CD4-positive, alpha-beta T cell treated with Interferon alpha-2 for 1 hour (primary cell): Measurements from ENCODE around the gene TGFB1I1.
"Not testable (repeated sequence)": the region's sequence is repeated elsewhere in the genome, so short reads cannot be mapped to it uniquely, and the experiment has no call there.

Experiments
- DNase-seq, 2 donors: peaks; one replicate each; pipeline ENCODE4 v3.0.0-alpha.2; 2020 to 2022

TGFB1I1 gene

DNA sequence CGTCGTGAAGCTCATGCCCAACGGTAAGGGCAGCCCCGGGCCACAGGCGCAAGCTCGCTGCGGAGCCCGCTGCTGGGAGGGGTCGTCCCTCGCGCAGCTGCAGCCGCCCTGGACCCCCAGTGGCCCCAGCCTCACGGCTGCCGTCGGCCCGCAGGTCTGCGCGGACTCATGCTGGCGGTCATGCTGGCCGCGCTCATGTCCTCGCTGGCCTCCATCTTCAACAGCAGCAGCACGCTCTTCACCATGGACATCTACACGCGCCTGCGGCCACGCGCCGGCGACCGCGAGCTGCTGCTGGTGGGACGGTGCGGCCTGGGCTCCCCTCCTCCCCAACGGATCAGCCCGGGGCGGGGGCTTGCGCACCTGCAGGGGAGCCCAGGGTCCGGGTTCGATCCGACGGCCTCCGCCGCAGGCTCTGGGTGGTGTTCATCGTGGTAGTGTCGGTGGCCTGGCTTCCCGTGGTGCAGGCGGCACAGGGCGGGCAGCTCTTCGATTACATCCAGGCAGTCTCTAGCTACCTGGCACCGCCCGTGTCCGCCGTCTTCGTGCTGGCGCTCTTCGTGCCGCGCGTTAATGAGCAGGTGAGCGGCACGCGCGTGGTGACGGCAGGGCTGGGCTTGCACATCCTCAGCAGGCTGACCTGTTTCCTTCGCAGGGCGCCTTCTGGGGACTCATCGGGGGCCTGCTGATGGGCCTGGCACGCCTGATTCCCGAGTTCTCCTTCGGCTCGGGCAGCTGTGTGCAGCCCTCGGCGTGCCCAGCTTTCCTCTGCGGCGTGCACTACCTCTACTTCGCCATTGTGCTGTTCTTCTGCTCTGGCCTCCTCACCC lies 16.7 kb downstream of the TGFB1I1 start:
- no peak for DNase-seq

GRCh38 chr16:31489298-31489564 lies 17.3 kb downstream of the TGFB1I1 start:
- DNase-seq: no peak

GRCh38 chr16:31489616-31490584 lies 17.9 kb downstream of the TGFB1I1 start:
- no peak for DNase-seq

GRCh38 chr16:31491778-31492418 lies 19.9 kb downstream of the TGFB1I1 start:
- no peak for DNase-seq

DNA sequence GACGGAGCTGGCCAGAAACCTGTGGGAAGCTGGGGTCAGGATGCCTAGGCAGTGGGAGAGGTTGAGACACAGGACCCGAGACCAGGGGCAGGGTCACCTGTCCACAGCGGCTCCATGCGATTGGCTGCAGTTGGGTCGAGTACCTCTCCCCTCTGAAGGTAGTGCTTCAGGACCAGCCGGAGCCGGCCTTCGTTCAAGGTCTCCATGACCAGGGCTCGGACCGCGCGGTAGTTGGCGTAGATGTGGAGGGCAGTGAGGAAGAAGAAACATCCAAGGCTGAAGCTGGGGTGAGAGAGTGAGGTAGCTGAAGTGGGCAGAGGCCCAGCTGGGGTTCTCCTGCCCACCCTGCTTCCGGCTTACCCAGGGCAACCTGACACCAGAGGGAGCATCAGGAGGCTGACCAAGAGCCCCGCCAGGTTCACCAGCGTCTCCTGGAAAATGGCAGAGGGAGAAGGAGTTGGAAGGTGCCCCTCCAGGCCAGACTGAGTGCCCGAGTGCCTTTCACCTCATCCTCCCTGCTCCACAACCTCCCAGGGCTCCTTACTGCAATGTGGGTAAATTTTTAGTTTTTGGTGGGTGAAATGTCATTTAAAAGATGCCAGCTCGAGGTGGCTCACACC lies 21.7 kb downstream of the TGFB1I1 start:
- no peak for DNase-seq

DNA sequence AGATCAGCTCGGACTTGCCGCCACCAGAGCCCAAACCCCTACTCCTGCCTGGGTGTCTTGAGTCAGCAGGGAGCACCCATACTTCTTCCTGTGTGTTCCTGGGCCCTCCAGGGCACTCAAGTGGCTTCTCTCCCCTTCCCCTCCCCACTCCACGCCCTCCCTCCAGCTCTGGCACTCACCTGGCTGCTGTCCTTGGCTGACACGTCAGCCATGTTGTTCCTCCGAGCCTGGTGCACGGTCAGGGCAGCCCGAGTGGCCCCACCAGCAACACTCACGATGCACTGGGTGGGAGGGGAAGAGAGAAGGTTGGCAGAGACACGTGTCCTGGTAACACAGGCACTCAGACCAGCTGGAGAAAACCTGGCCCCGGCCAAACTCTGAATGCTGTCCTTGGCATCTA lies 24.7 kb downstream of the TGFB1I1 start:
- DNase-seq: no peak

- no peak for DNase-seq
Observed at GRCh38 chr16:31498493-31498892, 26.5 kb downstream of the TGFB1I1 start.

GRCh38 chr16:31499928-31500327 lies 28.0 kb downstream of the TGFB1I1 start:
- no peak for DNase-seq

DNA sequence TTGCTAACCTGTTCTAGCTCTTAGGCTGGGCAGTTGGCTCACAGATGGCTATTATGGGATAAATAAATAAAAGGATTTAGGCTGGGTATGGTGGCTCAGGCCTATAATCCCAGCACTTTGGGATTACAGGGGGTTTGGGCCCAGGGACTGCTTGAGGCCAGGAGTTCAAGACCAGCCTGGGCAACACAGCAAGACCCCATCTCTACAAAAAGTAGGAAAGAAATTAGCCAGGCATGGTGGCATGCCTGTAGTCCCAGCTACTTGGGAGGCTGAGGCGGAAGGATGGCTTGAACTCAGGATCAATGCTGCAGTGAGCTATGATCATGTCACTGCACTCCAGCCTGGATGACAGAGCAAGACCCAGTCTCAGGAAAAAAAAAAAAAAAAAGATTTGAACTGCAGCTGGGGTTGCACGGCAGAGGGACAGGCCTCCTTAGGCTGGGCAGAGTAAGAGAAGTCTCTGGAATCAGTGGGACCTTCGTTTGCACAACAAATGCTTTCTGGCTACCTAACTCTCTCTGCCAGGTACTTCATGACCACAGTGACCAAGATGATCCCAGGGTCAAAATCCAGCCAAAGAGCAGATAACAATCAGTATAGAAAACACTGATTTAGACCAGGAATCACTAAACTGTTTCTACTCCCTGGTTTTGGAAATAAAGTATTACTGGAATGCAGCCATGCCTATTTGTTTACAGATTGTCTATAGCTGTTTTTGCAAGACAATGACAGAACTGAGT lies 29.4 kb downstream of the TGFB1I1 start:
- no peak for DNase-seq

DNA sequence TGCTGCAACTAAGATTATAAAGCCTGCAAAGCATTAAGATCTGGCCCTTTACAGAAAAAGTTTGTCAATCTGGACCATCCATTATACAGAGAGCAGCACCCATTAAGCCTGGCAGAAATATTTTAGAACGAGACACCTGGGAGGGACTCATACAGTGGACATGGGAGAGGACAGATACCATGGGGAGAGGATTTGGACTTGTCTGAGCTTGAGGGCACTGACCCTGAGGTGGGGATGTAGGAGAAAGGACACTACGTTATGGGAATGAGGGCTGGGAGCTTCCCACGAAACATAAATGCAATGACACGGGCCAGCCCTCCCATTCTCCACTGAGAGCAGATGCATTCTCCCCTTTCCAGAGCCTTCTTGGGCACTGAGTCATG lies 30.0 kb downstream of the TGFB1I1 start:
- DNase-seq: no peak

- DNase-seq: no peak
Observed at GRCh38 chr16:31502981-31503380, 31.0 kb downstream of the TGFB1I1 start.

- DNase-seq: not testable (repeated sequence)
Observed at GRCh38 chr16:31503555-31503954, 31.6 kb downstream of the TGFB1I1 start.

- no peak for DNase-seq
Observed at GRCh38 chr16:31504159-31504558, 32.2 kb downstream of the TGFB1I1 start.

GRCh38 chr16:31505483-31505882 lies 33.5 kb downstream of the TGFB1I1 start:
- DNase-seq: no peak

DNA sequence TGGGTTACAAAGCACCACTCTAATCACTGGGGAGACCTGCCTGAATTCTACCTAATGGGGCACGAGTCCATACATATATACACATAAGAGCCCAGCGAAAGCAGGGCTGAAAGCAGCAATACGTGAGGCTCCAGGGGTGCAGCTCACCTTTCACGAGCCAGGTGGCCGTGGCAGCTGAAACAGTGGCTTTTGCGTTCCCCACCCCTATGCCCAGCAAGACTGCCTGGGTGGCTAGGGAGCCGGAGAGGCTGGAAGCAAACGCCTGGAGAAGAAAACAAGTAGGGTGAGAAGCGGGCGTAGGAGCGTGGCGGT lies 35.6 kb downstream of the TGFB1I1 start:
- DNase-seq: no peak

DNA sequence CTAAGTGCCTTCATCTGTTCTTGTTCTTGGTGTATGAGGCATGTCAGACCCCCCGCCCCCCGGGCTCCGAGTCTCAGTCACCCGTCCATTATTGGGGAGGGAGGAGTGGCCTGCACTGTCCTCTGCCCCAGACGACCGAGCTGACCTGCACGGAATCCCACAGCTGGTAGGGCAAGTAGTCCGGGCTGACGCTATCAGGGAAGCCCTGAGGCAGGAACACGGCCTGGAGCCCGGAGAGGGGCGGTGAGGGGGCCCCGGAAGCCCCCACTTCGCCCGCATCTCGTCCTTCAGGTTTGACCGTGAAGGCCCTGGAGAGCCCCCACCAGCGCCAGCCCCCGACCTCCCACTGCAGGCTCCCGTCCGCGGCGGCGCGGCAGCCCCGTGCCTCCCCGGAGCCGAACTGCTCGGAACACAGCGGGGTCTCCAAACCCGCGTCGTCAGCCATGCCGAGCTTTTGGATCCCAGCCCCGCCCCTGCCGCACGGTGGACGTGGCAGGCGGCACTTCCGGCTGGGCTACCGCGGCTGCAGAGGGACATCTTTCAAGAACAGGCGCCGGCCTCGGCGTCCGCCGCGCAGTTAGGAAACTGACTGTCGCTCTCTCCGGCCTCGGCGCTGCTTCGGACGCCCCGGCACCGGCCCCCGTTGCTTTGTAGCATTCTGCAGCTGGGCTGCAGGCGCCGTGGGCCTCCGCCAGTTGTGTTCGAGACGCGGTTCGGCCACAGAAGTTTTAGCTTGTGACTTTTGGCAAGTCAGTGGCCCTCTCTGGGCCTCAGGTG lies 36.2 kb downstream of the TGFB1I1 start, which contains the start of gene RUSF1:
RUSF1 (minus strand) TSS at position 463 of the 777 bp plus-strand sequence; CDS start at position 445, 18 bp downstream.
- peak; percentile 82 to 85 for DNase-seq

DNA sequence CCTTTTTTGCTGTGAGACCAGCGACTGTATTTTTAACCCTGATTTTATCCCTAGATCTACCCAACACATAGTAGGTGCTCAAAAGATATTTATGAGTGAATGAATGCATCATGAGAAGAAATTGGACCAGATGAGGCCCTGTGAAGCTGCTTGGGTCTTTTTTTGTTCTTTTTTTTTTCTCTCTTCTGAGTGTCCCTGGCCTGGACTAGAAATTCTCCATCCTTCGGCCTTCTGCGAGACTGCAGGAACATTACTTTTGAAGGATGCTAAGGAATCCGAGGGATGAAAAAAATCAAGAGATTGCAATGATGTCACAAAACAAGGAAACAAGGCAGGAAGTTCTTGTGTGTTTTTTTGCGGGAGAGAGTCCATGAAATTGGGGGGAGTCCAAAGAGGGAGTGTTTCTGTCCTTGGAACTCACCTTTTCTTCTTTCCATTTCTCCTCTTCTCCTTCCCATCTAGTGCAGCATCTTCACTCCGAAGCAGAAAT lies 36.8 kb downstream of the TGFB1I1 start:
- DNase-seq: no peak

- no peak for DNase-seq
Observed at GRCh38 chr16:31513126-31513525, 41.2 kb downstream of the TGFB1I1 start.

GRCh38 chr16:31513884-31514283 lies 41.9 kb downstream of the TGFB1I1 start:
- DNase-seq: no peak

GRCh38 chr16:31517800-31518402 lies 45.9 kb downstream of the TGFB1I1 start:
- DNase-seq: no peak
